Kidney epithelial cell (primary cell): ENCODE data around the gene PRRT1B. TPM values are rescaled to one million over a fixed set of nuclear protein-coding genes. Genes with fewer than 3 reads are reported as not detected.
"Not testable (repeated sequence)": the region's sequence is repeated elsewhere in the genome, so short reads cannot be mapped to it uniquely, and the experiment has no call there.

ENCODE experiments used
- DNase-seq: peaks from one replicate; pipeline ENCODE4 v3.0.0-alpha.2; 2010; ENCODE audit warnings: low read depth
- H3K27me3 ChIP-seq: 2 replicates; pipeline ENCODE4 v1.6.0; 2011; ENCODE audit warnings: low read length; ENCODE audit not compliant: control insufficient read depth, insufficient read depth
- H3K36me3 ChIP-seq: 2 replicates; pipeline ENCODE4 v1.5.1; 2011; ENCODE audit warnings: low read length; ENCODE audit not compliant: control insufficient read depth, insufficient read depth
- H3K4me3 ChIP-seq: 2 replicates; pipeline ENCODE4 v1.5.1; 2011; ENCODE audit warnings: low read depth, mild to moderate bottlenecking, control low read depth, low read length
- CTCF ChIP-seq: IDR thresholded peaks from 2 replicates; pipeline ENCODE4 v1.5.1; 2011; ENCODE audit warnings: mild to moderate bottlenecking, moderate library complexity, low read length, control low read depth, inconsistent platforms; ENCODE audit not compliant: insufficient read depth, poor library complexity, severe bottlenecking
- total RNA-seq: library from RNA; depleted of rRNA; stranded (reverse); fragments of >200 nt; gene quantifications from 2 replicates; pipeline ENCODE4 v1.2.3, GENCODE V29; 2015

The PRRT1B gene
- total RNA-seq, 1 donor from 2014 or later: not detected

GRCh38 chr9:131511880-131512279, 33.4 kb upstream of the PRRT1B start:
- no peak for TF ChIP-seq CTCF
- no peaks in the 10 kb centered on the region for H3K27me3 ChIP-seq
- H3K4me3 ChIP-seq: no peak overlapping the region
- DNase-seq: no peak
- peaks cover 2% of the 10 kb centered on the region for H3K36me3 ChIP-seq

- H3K36me3 ChIP-seq: peaks cover 3% of the 10 kb centered on the region
- DNase-seq: no peak
- no peaks in the 10 kb centered on the region for H3K27me3 ChIP-seq
- TF ChIP-seq CTCF: no peak
- no peak overlapping the region for H3K4me3 ChIP-seq
Measured at GRCh38 chr9:131513177-131513576, 32.1 kb upstream of the PRRT1B start.

- not testable (repeated sequence) for DNase-seq, H3K36me3 ChIP-seq
Measured at GRCh38 chr9:131515559-131516031, 29.7 kb upstream of the PRRT1B start.

GRCh38 chr9:131516100-131516499, 29.2 kb upstream of the PRRT1B start:
- no peak for TF ChIP-seq CTCF
- DNase-seq: no peak
- Histone ChIP-seq H3K27me3 (no peaks in the 10 kb centered on the region), H3K36me3 (peaks cover 5% of the 10 kb centered on the region), H3K4me3 (no peak overlapping the region)

More at GRCh38 chr9:131515559-131516031, 29.7 kb upstream of the PRRT1B start:
- H3K27me3 ChIP-seq, H3K4me3 ChIP-seq: not testable (repeated sequence)

GRCh38 chr9:131516930-131517329, 28.4 kb upstream of the PRRT1B start:
- no peak for TF ChIP-seq CTCF
- no peak for DNase-seq
- Histone ChIP-seq H3K4me3 (no peak overlapping the region), H3K27me3 (no peaks in the 10 kb centered on the region), H3K36me3 (peaks cover 7% of the 10 kb centered on the region)

- Histone ChIP-seq H3K4me3 (no peak overlapping the region), H3K27me3 (no peaks in the 10 kb centered on the region), H3K36me3 (peaks cover 9% of the 10 kb centered on the region)
- no peak for TF ChIP-seq CTCF
- no peak for DNase-seq
Measured at GRCh38 chr9:131517761-131518190, 27.5 kb upstream of the PRRT1B start.
